ENCODE data around the gene BMPR1A. TPM values are rescaled to one million over a fixed set of nuclear protein-coding genes. Genes with fewer than 3 reads are reported as not detected.

BMPR1A gene
- polyA plus RNA-seq, 2 of the 4 experiments (the other 2 are of a cell fraction), result 25.5 to 39.0 TPM

GRCh38 chr10:86721232-86721631, 35.2 kb upstream of the BMPR1A start (continued):
- TF ChIP-seq EHMT2 (IDR thresholded peaks at IDR 0.05; ENCODE audit: low read depth) (no peak), TP53 (CRISPR knock-in tag; IDR thresholded peaks at IDR 0.05) (no peak), BHLHE40 (IDR thresholded peaks at IDR 0.05; ENCODE audit: low read depth, low read length) (no peak)

- DNase-seq (ENCODE audit: low read depth in 1 of 2, low spot score in 1 of 2) (no peak), FAIRE-seq (no peak), ATAC-seq (no peak)
- Histone ChIP-seq H3K4me3 (no peak overlapping the region), H3K27ac (no peak overlapping the region), H3K9me3 (no peaks in the 10 kb centered on the region), H3K4me2 (no peak overlapping the region), H3K4me1 (peaks cover under 1% of the 10 kb centered on the region; the same call in 1 of the 3 replicates)
- whole genome bisulfite sequencing (ENCODE audit: missing lambda C conversion rate), result 92% methylated on average over 2 of the region's 2 CpGs
- CTCF ChIA-PET, result interaction anchor here (0.7 to 1.8 kb wide), 3 partner anchors 19 to 177 kb away, joined by 3 to 5 read pairs (median 3); no protein-coding TSS in a partner anchor
- TF ChIP-seq CBX2 (IDR thresholded peaks at IDR 0.05; ENCODE audit: borderline replicate concordance, low read depth) (no peak), ATOH8 (CRISPR knock-in tag; IDR thresholded peaks at IDR 0.05; ENCODE audit: low read depth) (no peak)
- POLR2A ChIA-PET, result interaction anchor here (1.3 kb wide), 1 partner anchor 34 kb away, joined by 3 read pairs; no protein-coding TSS in a partner anchor
These were observed 33.4 kb upstream of the BMPR1A start for GRCh38 chr10:86723009-86723408.

- ChIA-PET CTCF (interaction anchor here (0.8 to 1.8 kb wide), 5 partner anchors 10 to 175 kb away, joined by 3 to 6 read pairs (median 4); no protein-coding TSS in a partner anchor), POLR2A (no interaction called here)
- Histone ChIP-seq H3K4me3 (no peak overlapping the region), H3K4me2 (no peak overlapping the region), H3K9me3 (no peaks in the 10 kb centered on the region), H3K27ac (no peak overlapping the region), H3K4me1 (peaks cover 3% of the 10 kb centered on the region; the same call in 1 of the 3 replicates)
- no peak for ATAC-seq
- no peak for DNase-seq (ENCODE audit: low read depth in 1 of 2, low spot score in 1 of 2)
- 98% methylated on average over 6 of the region's 6 CpGs for WGBS (ENCODE audit: missing lambda C conversion rate)
- no peak for FAIRE-seq
- no peak for TF ChIP-seq CBX2 (IDR thresholded peaks at IDR 0.05; ENCODE audit: borderline replicate concordance, low read depth)
- TF ChIP-seq CHD2 (IDR thresholded peaks at IDR 0.05; ENCODE audit: low read length, partially characterized antibody), result no peak
- no peak for TF ChIP-seq RNF2 (IDR thresholded peaks at IDR 0.05; ENCODE audit: borderline replicate concordance, low read depth)
- no peak for TF ChIP-seq NR3C1 (IDR thresholded peaks at IDR 0.05)
- no peak for TF ChIP-seq SMC3 (IDR thresholded peaks at IDR 0.05)
- no peak for TF ChIP-seq GATA3 (IDR thresholded peaks at IDR 0.05; ENCODE audit: borderline replicate concordance)
- no peak for TF ChIP-seq HEYL (CRISPR knock-in tag; IDR thresholded peaks at IDR 0.05)
These were observed 32.0 kb upstream of the BMPR1A start for GRCh38 chr10:86724445-86724844.

- no peak overlapping the region for H3K4me2 ChIP-seq
- no peak overlapping the region for H3K27ac ChIP-seq
- CTCF ChIA-PET, result interaction anchor here (1.1 kb wide), 1 partner anchor 14 kb away, joined by 4 read pairs; no protein-coding TSS in a partner anchor
- ATAC-seq (no peak), DNase-seq (ENCODE audit: low read depth in 1 of 2, low spot score in 1 of 2) (no peak), FAIRE-seq (no peak)
- TF ChIP-seq MAFK (IDR thresholded peaks at IDR 0.05; ENCODE audit: partially characterized antibody) (no peak), FOXS1 (CRISPR knock-in tag; IDR thresholded peaks at IDR 0.05) (no peak), ZC3H11A (IDR thresholded peaks at IDR 0.05) (no peak), KDM5A (IDR thresholded peaks at IDR 0.05) (no peak), PHF8 (IDR thresholded peaks at IDR 0.05; ENCODE audit: borderline replicate concordance, low read depth) (no peak), TFCP2L1 (CRISPR knock-in tag; IDR thresholded peaks at IDR 0.05) (no peak), CBX2 (IDR thresholded peaks at IDR 0.05; ENCODE audit: borderline replicate concordance, low read depth) (no peak), RCOR1 (IDR thresholded peaks at IDR 0.05; ENCODE audit: low read depth, low read length) (no peak), SMC3 (IDR thresholded peaks at IDR 0.05) (no peak), CHD4 (IDR thresholded peaks at IDR 0.05; ENCODE audit: borderline replicate concordance) (no peak), ESRRA (IDR thresholded peaks at IDR 0.05; ENCODE audit: borderline replicate concordance, low read length) (no peak), HMGXB4 (CRISPR knock-in tag; IDR thresholded peaks at IDR 0.05; ENCODE audit: borderline replicate concordance) (no peak), NR3C1 (IDR thresholded peaks at IDR 0.05) (no peak)
- H3K4me1 ChIP-seq, result peaks cover 6% of the 10 kb centered on the region; the same call in 1 of the 3 replicates
- 86% methylated on average over 14 of the region's 14 CpGs for WGBS (ENCODE audit: missing lambda C conversion rate)
- H3K9me3 ChIP-seq, result no peaks in the 10 kb centered on the region
- no peak overlapping the region for H3K4me3 ChIP-seq
- POLR2A ChIA-PET, result no interaction called here
These were observed 30.3 kb upstream of the BMPR1A start for GRCh38 chr10:86725980-86726676.
